Esophagus squamous epithelium (tissue), 5 donors: Measurements from ENCODE around the gene UBE2O. TPM values are rescaled to one million over a fixed set of nuclear protein-coding genes. Genes with fewer than 3 reads are reported as not detected.
A peak's percentile ranks its signal among the peaks of the same experiment; 100 is the strongest.

Experiments
- DNase-seq: peaks from one replicate; lab custom pipeline; 2025; lab: John Stamatoyannopoulos, UW
- H3K27ac ChIP-seq, 4 donors: fragments of 200-600 bp; sonication (generic); one replicate each; pipeline ENCODE4 v1.5.1; 2016 to 2019; ENCODE audit warnings: mild to moderate bottlenecking in 1 of 4
- H3K27me3 ChIP-seq, 4 donors: fragments of 200-600 bp; sonication (generic); 1 replicate in 3 of 4; 2 replicates in 1 of 4; pipeline versions ENCODE4 v1.5.1 to v1.6.0; 2017 to 2021; ENCODE audit warnings: antibody characterized with exemption in 1 of 4
- H3K36me3 ChIP-seq, 3 donors: fragments of 200-600 bp; sonication (generic); one replicate each; pipeline ENCODE4 v1.5.1; 2016 to 2019
- H3K4me1 ChIP-seq, 3 donors: fragments of 200-600 bp; sonication (generic); one replicate each; pipeline ENCODE4 v1.5.1; 2017 to 2019
- H3K4me3 ChIP-seq, 4 donors: fragments of 200-600 bp; sonication (generic); 1 replicate in 3 of 4; 2 replicates in 1 of 4; pipeline ENCODE4 v1.5.1; 2016 to 2019; ENCODE audit warnings: mild to moderate bottlenecking in 2 of 4, moderate library complexity in 1 of 4
- H3K9me3 ChIP-seq, 3 donors: fragments of 200-600 bp; sonication (generic); one replicate each; pipeline ENCODE4 v1.5.1; 2016 to 2019
- CTCF ChIP-seq, 6 experiments: fragments of 450-650 bp in 4 of 6; fragments of 200-600 bp in 2 of 6; sonication (generic) in 2 of 6; IDR thresholded peaks; one replicate each; pipeline ENCODE4 v1.5.1; 2016 to 2019; ENCODE audit warnings: antibody characterized with exemption in 6 of 6, mild to moderate bottlenecking in 4 of 6, moderate library complexity in 4 of 6
- POLR2A ChIP-seq, 4 donors: fragments of 450-650 bp; IDR thresholded peaks; one replicate each; pipeline ENCODE4 v1.6.1; 2017; ENCODE audit warnings: antibody characterized with exemption in 4 of 4, mild to moderate bottlenecking in 4 of 4, moderate library complexity in 3 of 4
- WGBS, 2 donors: methylation state at CpG; one replicate each; pipeline ENCODE4 v1.1.5; 2018; 5-methylcytosine and 5-hydroxymethylcytosine counted together
- intact Hi-C: fragments of 100-400 bp; cut with DNase I; formaldehyde crosslinking; loops from one replicate; pipeline ENCODE4 v1.15.0; 2022
- total RNA-seq, 4 donors: library from RNA; depleted of rRNA; stranded (reverse); fragments of >200 nt; gene quantifications; one replicate each; pipeline ENCODE4 v1.1.0, GENCODE V29; 2016
- donor health status: DM: yes; HTN: yes; CAD: no.

Gene UBE2O
- total RNA-seq, 4 donors from 2014 or later, result 11.9 to 19.8 (median 16.3) TPM

DNA sequence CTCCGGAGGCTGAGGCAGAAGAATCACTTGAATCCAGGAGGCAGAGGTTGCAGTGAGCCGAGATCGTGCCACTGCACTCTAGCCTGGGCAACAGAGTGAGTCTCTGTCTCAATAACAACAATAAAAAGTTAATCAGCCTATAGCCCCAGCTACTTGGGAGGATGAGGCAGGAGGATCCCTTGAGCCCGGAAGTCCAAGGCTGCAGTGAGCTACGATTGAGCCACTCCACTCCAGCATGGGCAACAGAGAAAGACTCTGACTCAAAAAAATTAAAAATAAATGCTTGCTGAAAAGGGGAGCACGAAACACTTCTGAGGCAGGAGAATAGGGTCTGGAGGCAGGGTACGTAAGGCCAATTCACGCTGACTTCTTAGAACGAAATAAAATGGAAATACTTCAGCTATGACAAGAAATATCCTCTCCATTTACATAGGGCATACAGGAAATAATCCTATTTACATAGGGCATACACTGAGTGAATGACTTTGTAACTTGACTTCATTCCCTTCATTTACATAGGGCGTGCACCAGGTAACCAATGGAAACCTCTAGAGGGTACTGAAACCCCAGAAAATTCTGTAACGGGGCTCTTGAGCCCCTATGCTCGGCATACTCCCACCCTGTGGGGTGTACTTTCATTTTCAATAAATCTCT is 96.0 kb downstream of the UBE2O start:
- H3K9me3 ChIP-seq, result no peaks in the 10 kb centered on the region
- WGBS, 2 donors, result 53 to 60% methylated on average over 12 of the region's 12 CpGs
- no peak for DNase-seq
- H3K27me3 ChIP-seq, result no peaks in the 10 kb centered on the region
- no peak overlapping the region for H3K4me3 ChIP-seq
- intact Hi-C loops, result no loop called here
- TF ChIP-seq CTCF (IDR thresholded peaks at IDR 0.05), result no peak
- TF ChIP-seq POLR2A (IDR thresholded peaks at IDR 0.05), result no peak
- no peaks in the 10 kb centered on the region for H3K36me3 ChIP-seq
- peaks cover 10 to 52% (median 17%) of the 10 kb centered on the region in 3 donors for H3K4me1 ChIP-seq
- no peak overlapping the region for H3K27ac ChIP-seq

DNA sequence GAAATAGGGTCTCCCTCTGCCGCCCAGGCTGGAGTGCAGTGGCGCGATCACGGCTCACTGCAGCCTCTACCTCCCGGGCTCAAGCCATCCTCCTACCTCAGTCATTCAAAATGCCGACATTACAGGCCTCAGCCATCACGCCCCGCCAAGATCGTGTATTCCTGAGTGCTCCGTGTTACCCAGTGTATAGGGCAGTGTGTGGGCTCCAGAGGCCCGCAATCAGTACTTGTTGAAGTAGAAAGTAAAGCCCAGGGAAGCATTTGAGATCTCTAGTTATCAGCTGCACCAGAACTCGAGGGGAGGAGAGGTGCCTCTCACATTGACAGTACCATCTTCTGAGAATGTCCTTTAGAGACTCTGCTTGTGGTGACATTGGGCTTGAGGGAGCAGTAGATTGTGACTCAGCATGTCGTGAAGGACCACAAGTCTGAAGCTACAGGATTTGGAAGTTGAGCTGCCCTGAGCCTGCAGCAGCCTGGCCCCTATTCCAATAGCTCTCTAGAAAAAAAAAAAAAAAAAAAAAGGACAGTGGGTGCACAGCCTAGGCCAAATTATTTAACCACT is 98.1 kb downstream of the UBE2O start:
- WGBS, 2 donors, result 72 to 73% methylated on average over 4 to 6 of the region's 13 CpGs
- intact Hi-C loops, result no loop called here
- H3K36me3 ChIP-seq, result no peaks in the 10 kb centered on the region

DNA sequence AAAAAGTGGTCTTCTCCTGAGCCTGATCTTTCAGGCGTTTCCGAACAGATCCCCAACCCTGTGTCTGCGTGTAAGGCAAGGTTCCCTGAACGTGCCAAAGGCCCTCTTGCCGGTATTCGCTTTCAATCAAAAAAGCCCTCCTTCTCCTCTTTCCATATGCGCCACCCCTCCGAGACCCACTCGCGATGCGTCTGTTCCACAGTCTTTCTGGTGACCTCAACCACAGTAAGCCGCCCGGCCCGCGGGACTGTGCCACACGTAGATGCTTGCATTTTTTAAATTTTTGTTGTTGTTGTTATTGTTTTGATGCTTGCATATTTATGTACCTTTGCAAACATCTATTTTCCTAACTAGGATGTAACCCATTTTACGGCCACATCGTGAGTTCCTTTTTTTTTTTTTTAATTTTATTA is 98.6 kb downstream of the UBE2O start:
- DNase-seq, result no peak
- no peak for TF ChIP-seq CTCF (IDR thresholded peaks at IDR 0.05)
- no peak for TF ChIP-seq POLR2A (IDR thresholded peaks at IDR 0.05)
- 0 to 1% methylated on average over 14 of the region's 18 CpGs for WGBS, 2 donors
- Histone ChIP-seq H3K27ac (peak overlapping the region; percentile 90 to 94 (median 92)), H3K27me3 (no peaks in the 10 kb centered on the region), H3K9me3 (no peaks in the 10 kb centered on the region), H3K36me3 (no peaks in the 10 kb centered on the region), H3K4me1 (peaks cover 6 to 43% (median 7%) of the 10 kb centered on the region in 3 donors), H3K4me3 (peak overlapping the region; percentile 67 to 97 (median 91))
- intact Hi-C loops, result no loop called here

More for the DNA sequence above, 98.1 kb downstream of the UBE2O start:
- no peak for DNase-seq
- H3K27me3 ChIP-seq, result no peaks in the 10 kb centered on the region
- H3K27ac ChIP-seq, result peak overlapping the region in 1 of 4 donors; percentile 94
- H3K4me3 ChIP-seq, result no peak overlapping the region
- no peak for TF ChIP-seq POLR2A (IDR thresholded peaks at IDR 0.05)
- TF ChIP-seq CTCF (IDR thresholded peaks at IDR 0.05), result no peak
- H3K9me3 ChIP-seq, result no peaks in the 10 kb centered on the region
- H3K4me1 ChIP-seq, result peaks cover 6 to 43% (median 7%) of the 10 kb centered on the region in 3 donors

DNA sequence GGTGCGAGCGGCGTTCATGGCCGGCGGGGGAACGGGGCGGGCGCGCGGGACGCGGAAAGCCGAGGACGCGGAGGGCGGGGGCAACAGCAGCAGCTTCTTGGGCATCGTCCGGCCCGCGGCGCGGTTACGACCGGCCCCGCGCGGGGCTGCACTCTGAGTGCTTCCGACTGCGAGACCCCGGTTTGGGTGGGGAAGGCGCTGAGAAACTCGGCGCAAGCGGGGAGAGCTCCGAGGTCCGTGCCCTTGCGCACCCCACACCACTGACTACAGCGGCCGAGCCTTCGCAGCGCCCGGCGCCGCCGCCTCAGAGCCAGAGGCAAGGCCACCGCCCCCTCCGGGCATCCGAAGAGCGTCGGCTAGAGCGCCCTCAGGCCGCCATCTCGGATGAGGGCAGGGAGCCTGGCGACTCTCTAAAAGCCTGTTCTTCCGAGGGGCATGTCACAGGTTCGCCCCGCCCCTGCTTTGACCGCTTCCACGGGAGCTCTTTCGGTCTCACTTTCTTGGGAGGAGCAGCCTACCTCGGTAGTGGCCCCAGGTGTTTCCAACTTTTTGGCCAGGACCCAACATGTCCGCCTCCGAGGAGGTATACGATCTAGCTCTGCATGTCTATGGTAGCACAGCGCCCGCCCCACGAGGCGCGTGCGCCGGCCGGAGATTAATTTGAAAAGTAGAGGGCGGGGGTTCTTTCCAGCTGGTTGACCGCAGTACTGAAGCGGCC is 99.2 kb downstream of the UBE2O start, which contains the start of gene PRPSAP1:
TSS of gene PRPSAP1 (minus strand) at position 318 of the 718 bp plus-strand sequence. CDS start at position 105, 213 bp downstream.
- no CpG with 5 or more reads among the region's 75 CpGs for WGBS, 2 donors
- Histone ChIP-seq H3K27me3 (no peaks in the 10 kb centered on the region), H3K4me3 (peak within 1 kb of the TSS; percentile 67 to 97 (median 91)), H3K27ac (peak within 1 kb of the TSS; percentile 90 to 94 (median 92)), H3K36me3 (peaks cover 0 to 3% (median 0%) of the 10 kb centered on the region in 3 donors), H3K4me1 (peaks cover 6 to 43% (median 7%) of the 10 kb centered on the region in 3 donors), H3K9me3 (no peaks in the 10 kb centered on the region)
- TF ChIP-seq POLR2A (IDR thresholded peaks at IDR 0.05) (peak in 2 of 4 donors; percentile 82 to 89), CTCF (IDR thresholded peaks at IDR 0.05) (peak; percentile 25 to 52 (median 43))
- peak; percentile 55 for DNase-seq
- intact Hi-C loops, result no loop called here
